Hematopoietic multipotent progenitor cell treated with erythropoietin and hydrocortisone succinate and interleukin-3 and kit ligand, for 6 days (in vitro differentiated cells): ENCODE data around the gene PPM1A.

Experiments
- DNase-seq: peaks from one replicate; pipeline ENCODE4 v3.0.0-alpha.2; 2015

The PPM1A gene

DNA sequence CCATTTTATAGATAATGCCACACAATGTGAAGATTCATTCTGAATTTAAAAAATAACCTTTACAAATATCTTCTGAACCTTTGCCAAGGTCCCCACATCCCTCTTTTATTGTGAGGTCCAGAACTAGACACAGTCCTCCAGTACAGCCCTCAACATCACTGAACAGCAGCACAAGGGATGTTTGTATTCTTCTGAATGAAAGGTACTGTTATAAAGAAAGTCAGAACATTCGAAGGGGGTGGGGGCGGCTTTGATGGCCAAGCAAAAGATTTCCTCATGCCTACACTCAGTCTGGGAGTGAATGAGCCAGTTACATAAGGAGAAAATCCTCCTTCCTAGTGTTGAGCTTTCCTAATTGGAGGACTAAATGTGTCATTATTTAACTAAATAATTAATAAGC, 77.3 kb downstream of the PPM1A start:
- no peak for DNase-seq

DNA sequence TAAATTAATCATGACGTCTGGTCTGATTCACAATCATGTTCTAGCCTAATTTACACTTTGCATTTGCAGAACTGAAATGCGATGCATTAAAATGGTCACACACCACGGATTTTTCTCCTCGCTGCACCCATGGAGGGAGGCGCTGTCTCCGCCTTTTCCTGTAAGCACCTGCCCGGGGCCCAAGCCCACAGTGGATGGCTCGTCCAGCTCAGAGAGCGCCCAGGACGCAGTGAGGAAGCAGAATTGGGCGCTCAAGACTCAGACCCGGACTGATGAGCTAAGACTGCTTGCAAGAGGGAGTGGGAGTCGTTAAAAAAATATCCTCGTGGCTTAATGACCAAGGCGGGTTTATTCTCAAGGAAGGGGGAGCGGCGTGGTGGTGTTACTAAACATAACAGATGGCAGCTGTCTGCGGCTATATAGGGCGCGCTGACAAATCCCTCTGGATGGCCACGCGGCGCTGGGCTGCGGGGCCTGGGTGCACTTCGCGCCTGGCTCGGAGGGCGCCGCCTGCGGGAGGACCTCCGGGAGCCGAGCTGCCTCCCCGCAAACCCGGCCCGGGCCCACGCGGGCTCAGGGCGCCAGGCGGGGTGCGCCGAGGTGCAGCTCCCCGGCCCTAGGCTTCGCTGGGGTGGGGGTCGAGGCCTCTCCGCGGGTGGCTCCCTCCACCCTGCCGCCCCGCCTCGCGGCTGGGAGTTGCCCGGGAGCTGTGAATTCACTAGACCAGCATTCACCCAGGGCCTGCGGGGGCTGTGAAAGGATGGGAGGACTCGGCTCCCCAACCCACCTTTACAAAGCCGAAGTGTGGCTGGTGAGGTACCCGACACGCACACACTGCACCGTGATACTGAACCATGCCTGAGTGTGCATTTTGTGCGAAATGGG, 78.7 kb downstream of the PPM1A start:
- peak; percentile 61 for DNase-seq

DNA sequence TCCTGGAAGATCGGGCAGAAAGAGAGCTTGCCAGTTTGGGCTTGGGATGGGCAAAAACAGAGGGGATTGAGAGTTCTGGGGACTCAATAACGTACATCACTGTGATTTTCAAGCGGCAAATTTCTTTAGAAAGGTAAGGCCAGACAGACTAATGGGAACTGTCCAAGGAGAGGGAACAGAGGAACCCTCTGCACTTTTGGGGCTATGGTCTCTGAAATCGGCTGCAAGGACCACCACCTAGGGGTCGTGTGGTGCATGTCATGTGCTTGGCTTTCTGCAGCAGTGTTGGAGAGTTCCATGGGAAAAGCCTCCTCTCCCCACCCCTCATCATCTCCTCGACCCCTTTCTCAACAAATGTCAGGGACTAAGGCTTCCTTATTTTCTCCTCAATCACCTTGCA, 79.6 kb downstream of the PPM1A start:
- peak; percentile 17 for DNase-seq

DNA sequence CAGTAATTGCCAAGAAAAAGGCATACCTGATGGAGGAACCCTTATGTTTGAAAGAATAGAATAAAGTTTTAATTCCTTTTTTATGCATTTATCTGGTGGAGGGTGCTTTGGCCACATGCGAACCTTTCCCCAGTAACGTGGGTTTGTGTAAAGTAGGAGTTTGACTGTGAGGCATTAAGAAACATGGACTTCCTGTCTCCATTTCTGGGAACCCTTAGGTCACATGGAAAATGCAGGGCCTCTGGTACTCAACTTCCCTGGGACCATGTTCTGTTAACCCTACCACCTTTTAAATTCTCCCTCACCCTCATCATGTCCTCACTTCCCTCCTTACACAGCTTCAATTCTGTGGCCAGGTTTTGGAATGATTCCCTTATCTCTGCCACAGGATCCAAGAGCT, 80.3 kb downstream of the PPM1A start:
- DNase-seq = no peak

DNA sequence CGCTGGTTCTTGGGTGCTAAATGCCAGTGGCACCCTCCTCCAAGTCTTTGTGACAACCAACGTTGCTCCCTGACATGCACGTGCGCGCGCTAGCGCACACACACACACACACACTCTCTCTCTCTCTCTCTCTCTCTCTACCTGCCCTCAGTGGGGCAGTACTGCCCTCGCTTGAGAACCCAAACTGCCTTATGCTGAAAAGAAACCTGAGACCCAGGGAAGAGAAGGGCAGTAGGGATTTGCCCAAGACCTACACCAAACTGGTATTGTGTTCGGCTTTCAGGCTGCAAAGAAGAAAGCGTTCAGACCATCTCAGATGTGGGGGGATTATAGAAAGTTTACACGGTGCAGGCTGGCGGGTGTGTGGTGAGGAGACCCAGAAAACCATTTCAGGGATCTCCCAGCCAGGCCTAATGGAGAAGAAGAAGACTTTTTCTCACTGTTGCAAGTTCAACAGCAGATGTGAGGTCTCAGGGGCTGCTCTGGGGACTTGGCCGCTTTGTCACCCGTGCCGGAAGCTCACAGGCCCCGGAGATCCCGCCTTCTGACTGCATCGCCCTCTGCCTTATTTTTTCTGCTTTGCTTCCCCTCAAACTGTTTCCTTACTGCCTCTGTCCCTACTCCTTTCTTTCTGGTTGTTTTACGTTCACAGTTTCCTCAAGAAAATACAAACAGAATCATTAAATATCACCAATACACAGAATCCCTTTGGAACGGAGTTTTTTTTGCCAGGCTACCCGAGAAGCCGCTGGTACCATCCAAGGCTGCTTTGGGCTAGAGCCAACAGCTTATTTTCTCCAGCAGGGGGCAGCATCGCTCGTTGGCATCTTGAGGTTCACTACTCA, 82.4 kb downstream of the PPM1A start:
- DNase-seq = peak; percentile 89

DNA sequence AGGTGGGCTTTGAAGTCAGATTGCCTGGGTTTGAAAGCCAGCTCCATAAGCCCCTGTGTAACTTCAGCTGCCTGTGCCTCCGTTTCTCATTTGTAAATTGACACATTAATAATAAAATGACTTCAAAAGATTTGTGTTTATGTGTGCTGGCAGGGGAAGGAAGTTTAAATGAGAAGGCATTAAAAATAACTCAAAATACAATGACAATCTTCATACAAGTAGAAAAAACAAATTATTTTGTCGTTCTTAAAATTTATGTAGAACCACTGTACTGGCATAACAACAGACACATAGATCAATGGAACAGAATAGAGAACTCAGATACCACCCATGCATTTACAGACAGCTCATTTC, 83.0 kb downstream of the PPM1A start:
- DNase-seq = no peak

DNA sequence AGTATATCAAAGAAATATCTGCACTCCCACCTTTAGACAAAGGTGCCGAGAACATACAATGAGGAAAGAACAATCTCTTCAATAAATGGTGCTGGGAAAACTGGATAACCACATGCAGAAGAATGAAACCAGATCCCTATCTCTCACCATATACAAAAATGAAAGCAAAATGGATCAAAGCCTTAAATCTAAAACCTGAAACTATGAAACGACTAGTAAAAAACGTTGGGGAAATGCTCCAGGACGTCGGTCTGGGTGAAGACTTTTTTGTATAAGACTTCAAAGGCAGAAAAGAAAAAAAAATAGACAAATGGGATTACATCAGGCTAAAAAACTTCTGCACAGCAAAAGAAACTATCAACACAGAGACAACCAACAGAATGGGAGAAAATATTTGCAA, 83.8 kb downstream of the PPM1A start:
- no peak for DNase-seq

DNA sequence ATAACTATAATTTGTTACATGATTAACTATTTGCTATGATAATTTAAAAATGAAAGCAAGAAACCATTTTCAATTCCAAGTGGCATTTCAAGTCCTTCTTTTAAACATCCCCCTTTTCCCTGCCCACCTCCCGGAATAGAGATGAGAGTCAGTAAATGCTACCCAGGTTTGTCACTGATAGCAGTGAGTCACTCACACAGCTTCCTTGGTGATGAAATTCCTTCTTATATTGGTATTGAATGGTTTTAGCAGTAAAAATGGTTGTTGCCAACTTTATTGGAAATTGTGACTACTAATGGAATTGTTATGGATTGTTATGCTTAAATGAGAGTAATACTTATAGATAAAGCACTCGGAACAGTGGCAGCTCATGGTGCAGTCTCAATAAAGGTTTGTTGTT, 90.5 kb downstream of the PPM1A start:
- no peak for DNase-seq

DNA sequence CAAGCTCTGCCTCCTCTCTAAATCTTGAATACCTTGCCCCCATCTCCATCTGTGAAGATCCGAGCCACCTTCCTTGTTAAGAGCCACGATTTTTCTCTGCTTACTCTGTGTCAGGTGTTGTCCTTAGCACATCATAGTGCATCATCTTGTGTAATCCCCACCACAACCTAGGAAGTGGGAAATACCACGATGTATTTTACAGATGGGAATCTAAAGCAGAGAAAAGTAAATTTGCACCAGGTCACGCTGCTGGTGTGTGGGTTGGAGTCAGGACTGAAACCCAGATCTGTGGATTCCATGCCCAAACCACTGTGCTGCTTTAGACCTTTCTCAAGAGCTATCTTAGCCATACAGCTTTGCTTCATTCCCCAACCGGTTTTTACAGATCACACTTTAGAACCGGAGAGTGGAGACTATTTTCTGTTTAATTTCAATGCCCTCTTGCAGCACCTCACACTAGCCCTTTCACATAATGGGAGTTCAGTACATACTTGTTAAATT, 94.6 kb downstream of the PPM1A start:
- DNase-seq = no peak

DNA sequence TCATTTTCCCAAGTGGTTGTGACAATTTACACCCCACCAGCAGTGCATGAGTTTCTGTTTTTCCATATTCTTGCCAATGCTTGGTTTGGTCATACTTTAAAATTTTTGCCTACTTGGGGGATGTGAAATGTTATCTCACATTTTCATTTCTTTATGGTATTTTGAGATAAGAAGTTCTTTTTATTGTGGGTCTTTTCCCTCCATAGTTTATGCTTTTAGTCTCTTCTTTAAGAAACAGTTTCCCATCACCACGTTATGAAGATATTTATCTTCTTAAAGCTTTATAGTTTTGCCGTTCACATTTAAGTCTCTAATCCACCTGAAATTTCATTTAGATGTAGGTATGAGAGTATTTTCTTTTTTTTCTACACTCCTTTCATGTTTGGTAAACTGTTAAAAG, 95.7 kb downstream of the PPM1A start:
- DNase-seq = peak; percentile 29

DNA sequence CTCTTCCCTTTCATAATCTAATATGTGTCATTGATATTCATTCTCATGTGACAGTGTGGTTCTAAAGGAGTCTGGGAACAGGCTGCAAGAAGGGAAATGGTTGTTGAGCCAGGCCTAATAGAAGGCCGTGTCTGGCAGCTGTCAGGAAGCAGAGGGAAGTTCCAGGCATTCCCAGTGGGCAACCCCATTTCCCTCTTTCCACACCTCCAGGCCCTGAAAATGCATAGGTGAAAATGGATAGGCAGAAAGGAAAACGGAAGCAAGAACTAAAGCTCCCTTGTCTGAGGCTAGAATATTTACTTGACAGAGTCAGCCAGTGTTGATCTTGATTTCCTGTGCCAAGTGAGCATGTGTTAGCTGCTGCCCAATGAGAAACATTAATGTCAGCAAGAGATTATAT, 97.7 kb downstream of the PPM1A start:
- no peak for DNase-seq

DNA sequence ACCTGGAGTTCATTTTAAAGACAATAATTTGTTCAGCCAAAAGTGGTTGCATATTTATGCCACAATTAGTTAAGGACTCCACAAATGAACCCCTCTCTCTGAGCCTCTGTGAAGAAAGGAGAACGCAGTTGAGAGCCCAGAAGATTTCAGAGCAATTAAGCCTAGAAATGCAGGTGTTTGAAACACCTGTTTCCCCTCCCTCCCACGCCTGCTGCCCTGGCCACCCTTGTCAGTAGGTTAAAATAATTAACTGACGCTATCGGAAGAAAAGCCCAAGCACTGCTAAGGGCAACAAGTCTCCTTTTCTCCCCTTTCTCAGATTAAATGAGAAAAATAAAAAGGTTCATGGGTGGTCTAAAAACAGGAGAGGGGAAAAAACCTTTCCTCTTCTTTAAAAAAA, 99.2 kb downstream of the PPM1A start:
- DNase-seq = no peak
